Endodermal cell (in vitro differentiated cells): ENCODE measurements around the gene IGFN1. TPM values are rescaled to one million over a fixed set of nuclear protein-coding genes. Genes with fewer than 3 reads are reported as not detected.

Experiments used
- DNase-seq: peaks from one replicate; pipeline ENCODE4 v3.0.0-alpha.2; 2017
- H3K27ac ChIP-seq: 2 replicates; pipeline ENCODE4 v1.5.1; 2013; ENCODE audit warnings: mild to moderate bottlenecking, low read depth, low read length, moderate library complexity
- H3K27me3 ChIP-seq: 2 replicates; pipeline ENCODE4 v1.6.1; 2013; ENCODE audit warnings: mild to moderate bottlenecking, low read length, moderate library complexity; ENCODE audit not compliant: insufficient read depth, control insufficient read depth, poor library complexity, severe bottlenecking
- H3K36me3 ChIP-seq: 2 replicates; pipeline ENCODE4 v1.7.0; 2013; ENCODE audit warnings: mild to moderate bottlenecking, low read length, moderate library complexity; ENCODE audit not compliant: control insufficient read depth, insufficient read depth
- H3K4me1 ChIP-seq: one replicate; pipeline ENCODE4 v1.7.0; 2013; ENCODE audit warnings: low read length; ENCODE audit not compliant: control insufficient read depth, insufficient read depth
- H3K4me3 ChIP-seq: 2 replicates; pipeline ENCODE4 v1.5.1; 2013; ENCODE audit warnings: mild to moderate bottlenecking, low read length, moderate library complexity
- H3K9ac ChIP-seq: 2 replicates; pipeline ENCODE4 v1.6.1; 2013; ENCODE audit warnings: mild to moderate bottlenecking, low read length, moderate library complexity; ENCODE audit not compliant: poor library complexity, severe bottlenecking; ENCODE audit errors: extremely low read depth
- H3K9me3 ChIP-seq: 2 replicates; pipeline ENCODE4 v1.6.1; 2013; ENCODE audit warnings: mild to moderate bottlenecking, low read length, moderate library complexity; ENCODE audit not compliant: control insufficient read depth
- H3K27ac Mint-ChIP-seq: 2 replicates; pipeline ENCODE4 v1.8.0; 2020; ENCODE audit warnings: mixed read lengths
- H3K27me3 Mint-ChIP-seq: 2 replicates; pipeline ENCODE4 v1.8.0; 2021; ENCODE audit warnings: mild to moderate bottlenecking, mixed read lengths; ENCODE audit not compliant: insufficient read depth
- H3K36me3 Mint-ChIP-seq: 2 replicates; pipeline ENCODE4 v1.8.0; 2020; ENCODE audit warnings: low read depth, mixed read lengths
- H3K4me1 Mint-ChIP-seq: 2 replicates; pipeline ENCODE4 v1.8.0; 2020; ENCODE audit warnings: mixed read lengths
- H3K4me3 Mint-ChIP-seq: 2 replicates; pipeline ENCODE4 v1.8.0; 2020; ENCODE audit warnings: mild to moderate bottlenecking, moderate library complexity, mixed read lengths
- H3K9me3 Mint-ChIP-seq: 2 replicates; pipeline ENCODE4 v1.8.0; 2020; ENCODE audit warnings: mild to moderate bottlenecking, mixed read lengths
- CTCF ChIP-seq: fragments of 200-600 bp; sonication (generic); conservative IDR thresholded peaks from 2 replicates; pipeline ENCODE4 v1.5.0; 2021; ENCODE audit warnings: antibody characterized with exemption, mild to moderate bottlenecking
- WGBS, 2 experiments: methylation state at CpG; one replicate each; pipeline versions ENCODE4 v1.1.5 to v1.1.7; 2013; ENCODE audit warnings: missing lambda C conversion rate in 2 of 2, mixed read lengths in 1 of 2; ENCODE audit not compliant: insufficient coverage in 1 of 2, insufficient read length in 1 of 2; 5-methylcytosine and 5-hydroxymethylcytosine counted together
- total RNA-seq, 2 donors: library from RNA; stranded (reverse); fragmentation: NEBNext Ultra II Directional in 1 of 2; extraction: Animal tissue kit (Norgen Biotek cat#: 25700) in 1 of 2; gene quantifications; 2 replicates in 1 of 2; 3 replicates in 1 of 2; pipeline ENCODE4 v1.2.1, GENCODE V29; 2021

Gene IGFN1
- total RNA-seq, 2 donors from 2014 or later = not detected

- Mint-ChIP-seq H3K4me3 (no peak overlapping the region), H3K4me1 (no peaks in the 10 kb centered on the region), H3K36me3 (no peaks in the 10 kb centered on the region), H3K27ac (no peak overlapping the region), H3K9me3 (no peaks in the 10 kb centered on the region), H3K27me3 (peaks cover 16% of the 10 kb centered on the region)
- Histone ChIP-seq H3K27me3 (peaks cover 10% of the 10 kb centered on the region), H3K27ac (no peak overlapping the region), H3K4me1 (no peaks in the 10 kb centered on the region), H3K9ac (no peak overlapping the region), H3K36me3 (no peaks in the 10 kb centered on the region), H3K4me3 (no peak overlapping the region), H3K9me3 (no peaks in the 10 kb centered on the region)
- no peak for TF ChIP-seq CTCF
- DNase-seq = no peak
- 93 to 96% methylated on average over 12 to 14 of the region's 14 CpGs for WGBS, 2 experiments
Measured at GRCh38 chr1:201248721-201249559, 58.3 kb downstream of the IGFN1 start.

- H3K9me3 ChIP-seq = no peaks in the 10 kb centered on the region
- WGBS, 2 experiments = 90 to 100% methylated on average over 3 to 10 of the region's 10 CpGs
- no peak overlapping the region for H3K27ac ChIP-seq
- no peak overlapping the region for H3K9ac ChIP-seq
- H3K4me1 ChIP-seq = no peaks in the 10 kb centered on the region
- H3K4me1 Mint-ChIP-seq = no peaks in the 10 kb centered on the region
- H3K27me3 ChIP-seq = peaks cover 5% of the 10 kb centered on the region
- H3K27ac Mint-ChIP-seq = no peak overlapping the region
- DNase-seq = no peak
- no peak overlapping the region for H3K4me3 Mint-ChIP-seq
- peaks cover 7% of the 10 kb centered on the region for H3K27me3 Mint-ChIP-seq
- H3K4me3 ChIP-seq = no peak overlapping the region
- H3K9me3 Mint-ChIP-seq = no peaks in the 10 kb centered on the region
- no peak for TF ChIP-seq CTCF
- no peaks in the 10 kb centered on the region for H3K36me3 ChIP-seq
- no peaks in the 10 kb centered on the region for H3K36me3 Mint-ChIP-seq
Measured at GRCh38 chr1:201250326-201251011, 59.8 kb downstream of the IGFN1 start.

GRCh38 chr1:201251411-201251810 lies 60.8 kb downstream of the IGFN1 start:
- H3K36me3 ChIP-seq = no peaks in the 10 kb centered on the region
- H3K27me3 ChIP-seq = peaks cover 3% of the 10 kb centered on the region
- no peaks in the 10 kb centered on the region for H3K9me3 Mint-ChIP-seq
- H3K4me1 ChIP-seq = no peaks in the 10 kb centered on the region
- DNase-seq = no peak
- peaks cover 7% of the 10 kb centered on the region for H3K27me3 Mint-ChIP-seq
- H3K4me3 Mint-ChIP-seq = no peak overlapping the region
- no peaks in the 10 kb centered on the region for H3K4me1 Mint-ChIP-seq
- no peak overlapping the region for H3K4me3 ChIP-seq
- H3K36me3 Mint-ChIP-seq = no peaks in the 10 kb centered on the region
- H3K27ac Mint-ChIP-seq = no peak overlapping the region
- H3K27ac ChIP-seq = no peak overlapping the region
- H3K9me3 ChIP-seq = no peaks in the 10 kb centered on the region
- TF ChIP-seq CTCF = no peak
- no peak overlapping the region for H3K9ac ChIP-seq
- WGBS, 2 experiments = 87 to 100% methylated on average over 2 of the region's 2 CpGs
